GM12891 (cell line): ENCODE results near the gene RFNG.

Source experiments
- POLR2A ChIP-seq: IDR thresholded peaks from 2 replicates; pipeline ENCODE4 v1.6.1; 2011; ENCODE audit warnings: low read depth, low read length, control low read depth
- POLR2AphosphoS5 ChIP-seq: IDR thresholded peaks from 2 replicates; pipeline ENCODE4 v1.6.1; 2011; ENCODE audit warnings: low read depth, low read length, control low read depth
- SPI1 ChIP-seq: IDR thresholded peaks from 2 replicates; pipeline ENCODE4 v1.6.1; 2011; ENCODE audit warnings: low read depth, low read length, control low read depth
- TAF1 ChIP-seq: IDR thresholded peaks from 2 replicates; pipeline ENCODE4 v1.6.1; 2011; ENCODE audit warnings: low read depth, low read length, control low read depth

- no peak for TF ChIP-seq TAF1
- no peak for TF ChIP-seq POLR2A
- no peak for TF ChIP-seq SPI1
- no peak for TF ChIP-seq POLR2AphosphoS5
These were observed 41.6 kb upstream of the RFNG start for GRCh38 chr17:82092995-82093751.
